ENCODE measurements around the gene VCL.

GRCh38 chr10:73983096-73984047, 14.5 kb upstream of the VCL start:
- TF ChIP-seq CTCF (conservative IDR thresholded peaks at IDR 0.05 in 1 of 2, IDR thresholded peaks at IDR 0.05 in 1 of 2; ENCODE audit: low read depth in 1 of 2, low read length in 2 of 2) (no peak), EZH2 (IDR thresholded peaks at IDR 0.05; ENCODE audit: low read length, missing control alignments) (no peak)
